ENCODE data around the gene CLECL1.
"Not testable (repeated sequence)": the region's sequence is repeated elsewhere in the genome, so short reads cannot be mapped to it uniquely, and the experiment has no call there.

DNA sequence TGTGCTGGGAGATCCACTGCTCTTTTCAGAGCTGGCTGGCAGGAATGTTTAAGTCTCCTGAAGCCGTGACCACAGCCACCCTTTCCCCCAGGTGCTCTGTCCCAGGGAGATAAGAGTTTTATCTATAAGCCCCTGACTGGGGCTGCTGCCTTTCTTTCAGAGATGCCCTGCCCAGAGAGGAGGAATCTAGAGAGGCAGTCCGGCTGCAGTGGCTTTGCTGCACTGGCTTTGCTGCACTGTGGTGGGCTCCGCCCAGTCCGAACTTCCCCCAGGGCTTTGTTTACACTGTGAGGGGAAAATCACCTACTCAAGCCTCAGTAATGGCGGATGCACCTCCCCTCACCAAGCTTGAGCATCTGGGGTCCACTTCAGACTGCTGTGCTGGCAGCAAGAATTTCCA is 47.5 kb downstream of the CLECL1 start:
- not testable (repeated sequence) for TF ChIP-seq JUN (IDR thresholded peaks at IDR 0.05; ENCODE audit: borderline replicate concordance, insufficient read depth, insufficient read length, low read depth); POLR2A (IDR thresholded peaks at IDR 0.05; ENCODE audit: low read depth, low read length); FOS (IDR thresholded peaks at IDR 0.05; ENCODE audit: borderline replicate concordance, insufficient read depth, low read length); POLR2AphosphoS5 (IDR thresholded peaks at IDR 0.05; ENCODE audit: insufficient read depth, low read depth, low read length)
